Tibial nerve (tissue), 4 donors: ENCODE results near the gene VSX1.

Source experiments
- CTCF ChIP-seq, 5 experiments: fragments of 200-600 bp in 3 of 5; fragments of 450-650 bp in 2 of 5; sonication (generic) in 3 of 5; IDR thresholded peaks; one replicate each; pipeline ENCODE4 v1.5.1; 2016 to 2019; ENCODE audit warnings: antibody characterized with exemption in 5 of 5, mild to moderate bottlenecking in 3 of 5, moderate library complexity in 2 of 5
- EP300 ChIP-seq, 2 donors: sonication (generic); formaldehyde crosslinking; IDR thresholded peaks; one replicate each; pipeline ENCODE4 v1.6.1; 2017; ENCODE audit warnings: antibody characterized with exemption in 2 of 2, mild to moderate bottlenecking in 1 of 2
- POLR2A ChIP-seq, 2 donors: fragments of 450-650 bp; IDR thresholded peaks; one replicate each; pipeline ENCODE4 v1.6.1; 2017; ENCODE audit warnings: antibody characterized with exemption in 2 of 2, mild to moderate bottlenecking in 2 of 2, moderate library complexity in 2 of 2

- TF ChIP-seq POLR2A (IDR thresholded peaks at IDR 0.05) (no peak), CTCF (IDR thresholded peaks at IDR 0.05) (no peak), EP300 (IDR thresholded peaks at IDR 0.05) (no peak)
Observed at GRCh38 chr20:25062841-25063240, 19.1 kb downstream of the VSX1 start.
